Body of pancreas (tissue), 4 donors: ENCODE measurements around the gene HARBI1. TPM values are rescaled to one million over a fixed set of nuclear protein-coding genes. Genes with fewer than 3 reads are reported as not detected.

Source experiments
- ATAC-seq: fragments of 150-250 bp; one replicate; pipeline ENCODE4 v1.9.1; 2016
- DNase-seq, 4 donors: peaks; one replicate each; pipeline ENCODE4 v3.0.0-alpha.2; 2019
- H3K27ac ChIP-seq, 4 donors: fragments of 200-600 bp; sonication (generic); 1 replicate in 3 of 4; 2 replicates in 1 of 4; pipeline versions ENCODE4 v1.5.1 to v1.6.1; 2016 to 2019; ENCODE audit warnings: mild to moderate bottlenecking in 1 of 4, mixed read lengths in 1 of 4, moderate library complexity in 1 of 4
- H3K27me3 ChIP-seq, 2 donors: fragments of 200-600 bp; sonication (generic); one replicate each; pipeline ENCODE4 v1.6.0; 2016; ENCODE audit warnings: mild to moderate bottlenecking in 1 of 2
- H3K36me3 ChIP-seq, 2 donors: fragments of 200-600 bp; sonication (generic); replicated peaks in 1 of 2; 2 replicates each; pipeline ENCODE4 v1.5.1; 2016; ENCODE audit warnings: low read depth in 2 of 2; ENCODE audit not compliant: insufficient read depth in 1 of 2
- H3K4me1 ChIP-seq: fragments of 200-600 bp; sonication (generic); one replicate; pipeline ENCODE4 v1.6.0; 2016
- H3K4me3 ChIP-seq, 2 donors: fragments of 200-600 bp; sonication (generic); 1 replicate in 1 of 2; 2 replicates in 1 of 2; pipeline ENCODE4 v1.5.1; 2016 to 2019
- H3K9me3 ChIP-seq, 3 donors: fragments of 200-600 bp; sonication (generic); 1 replicate in 2 of 3; 2 replicates in 1 of 3; pipeline ENCODE4 v1.5.1; 2016
- CTCF ChIP-seq, 7 experiments: fragments of 450-650 bp in 4 of 7; fragments of 200-600 bp in 3 of 7; sonication (generic) in 3 of 7; IDR thresholded peaks; one replicate each; pipeline ENCODE4 v1.5.1; 2016 to 2019; ENCODE audit warnings: antibody characterized with exemption in 7 of 7
- POLR2A ChIP-seq, 3 donors: fragments of 450-650 bp; IDR thresholded peaks; one replicate each; pipeline ENCODE4 v1.6.1; 2016; ENCODE audit warnings: antibody characterized with exemption in 3 of 3, mild to moderate bottlenecking in 2 of 3
- WGBS, 2 donors: methylation state at CpG; one replicate each; pipeline ENCODE4 v1.1.5; 2017; 5-methylcytosine and 5-hydroxymethylcytosine counted together
- intact Hi-C: fragments of 100-400 bp; cut with DNase I; formaldehyde crosslinking; loops from one replicate; pipeline ENCODE4 v1.15.1; 2023
- total RNA-seq, 2 donors: library from RNA; depleted of rRNA; stranded (reverse); fragments of >200 nt; gene quantifications; one replicate each; pipeline ENCODE4 v1.1.0, GENCODE V29; 2016

The HARBI1 gene
- total RNA-seq, 2 donors from 2014 or later, result 2.0 to 2.6 TPM

GRCh38 chr11:46611526-46612304 is 5.3 kb downstream of the HARBI1 start:
- Histone ChIP-seq H3K27me3 (no peaks in the 10 kb centered on the region), H3K9me3 (no peaks in the 10 kb centered on the region), H3K27ac (no peak overlapping the region), H3K4me1 (peaks cover 31% of the 10 kb centered on the region), H3K36me3 (no peaks in the 10 kb centered on the region), H3K4me3 (no peak overlapping the region)
- no peak for TF ChIP-seq POLR2A (IDR thresholded peaks at IDR 0.05)
- no peak for TF ChIP-seq CTCF (IDR thresholded peaks at IDR 0.05)
- ATAC-seq, result no peak
- intact Hi-C loops, result no loop called here
- WGBS, 2 donors, result 47 to 48% methylated on average over 5 of the region's 5 CpGs
- no peak for DNase-seq

GRCh38 chr11:46609386-46609785 is 7.6 kb downstream of the HARBI1 start:
- Histone ChIP-seq H3K36me3 (no peaks in the 10 kb centered on the region), H3K4me3 (no peak overlapping the region), H3K27me3 (no peaks in the 10 kb centered on the region), H3K27ac (no peak overlapping the region), H3K9me3 (no peaks in the 10 kb centered on the region), H3K4me1 (peaks cover 13% of the 10 kb centered on the region)
- 89 to 100% methylated on average over 3 to 6 of the region's 6 CpGs for WGBS, 2 donors
- no peak for TF ChIP-seq POLR2A (IDR thresholded peaks at IDR 0.05)
- no peak for TF ChIP-seq CTCF (IDR thresholded peaks at IDR 0.05)
- intact Hi-C loops, result no loop called here
- no peak for ATAC-seq
- no peak for DNase-seq

GRCh38 chr11:46607516-46607915 is 9.5 kb downstream of the HARBI1 start:
- H3K4me3 ChIP-seq, result no peak overlapping the region
- TF ChIP-seq POLR2A (IDR thresholded peaks at IDR 0.05) (no peak), CTCF (IDR thresholded peaks at IDR 0.05) (no peak)
- DNase-seq (no peak), ATAC-seq (no peak)
- no peaks in the 10 kb centered on the region for H3K27me3 ChIP-seq
- H3K4me1 ChIP-seq, result peaks cover 13% of the 10 kb centered on the region
- no peak overlapping the region for H3K27ac ChIP-seq
- no peaks in the 10 kb centered on the region for H3K9me3 ChIP-seq
- intact Hi-C loops, result no loop called here
- no peaks in the 10 kb centered on the region for H3K36me3 ChIP-seq
- WGBS, 2 donors, result 60 to 82% methylated on average over 1 of the region's 1 CpG

- no peak for TF ChIP-seq POLR2A (IDR thresholded peaks at IDR 0.05)
- TF ChIP-seq CTCF (IDR thresholded peaks at IDR 0.05), result no peak
- intact Hi-C loops, result no loop called here
- Histone ChIP-seq H3K9me3 (no peaks in the 10 kb centered on the region), H3K36me3 (no peaks in the 10 kb centered on the region), H3K27me3 (no peaks in the 10 kb centered on the region), H3K4me3 (no peak overlapping the region), H3K4me1 (no peaks in the 10 kb centered on the region), H3K27ac (no peak overlapping the region)
- WGBS, 2 donors, result 93 to 100% methylated on average over 1 of the region's 1 CpG
- no peak for DNase-seq
- ATAC-seq, result no peak
These were observed 12.2 kb downstream of the HARBI1 start for GRCh38 chr11:46604796-46605195.
